GM23338 (cell line): Measurements from ENCODE around the gene LIMCH1.

ENCODE experiments used
- CREB1 ChIP-seq: fragments of 250-450 bp; sonication (Bioruptor Pico); IDR thresholded peaks from 2 replicates; pipeline ENCODE4 v1.5.0; 2020; ENCODE audit warnings: low read depth, mild to moderate bottlenecking, moderate library complexity
- EZH2 ChIP-seq: fragments of 200-600 bp; sonication (generic); IDR thresholded peaks from one replicate; pipeline ENCODE4 v1.8.0; 2017; ENCODE audit warnings: antibody characterized with exemption, mild to moderate bottlenecking, low read depth; ENCODE audit not compliant: unreplicated experiment
- EZH2phosphoT487 ChIP-seq: fragments of 200-600 bp; sonication (generic); IDR thresholded peaks from one replicate; pipeline ENCODE4 v1.8.1; 2018; ENCODE audit warnings: antibody characterized with exemption; ENCODE audit not compliant: unreplicated experiment
- JUNB ChIP-seq: IDR thresholded peaks from one replicate; pipeline ENCODE4 v1.6.1; 2016; ENCODE audit warnings: antibody characterized with exemption; ENCODE audit not compliant: unreplicated experiment
- POLR2AphosphoS5 ChIP-seq: IDR thresholded peaks from 2 replicates; pipeline ENCODE4 v1.6.1; 2016; ENCODE audit warnings: antibody characterized with exemption, low read depth
- STAT1 ChIP-seq: IDR thresholded peaks from one replicate; pipeline ENCODE4 v1.6.1; 2016; ENCODE audit warnings: antibody characterized with exemption; ENCODE audit not compliant: unreplicated experiment
- ZNF114 ChIP-seq: fragments of 250-450 bp; sonication (Bioruptor Pico); IDR thresholded peaks from 2 replicates; pipeline ENCODE4 v1.5.0; 2020; ENCODE audit warnings: mild to moderate bottlenecking, moderate library complexity
- ZNF331 ChIP-seq: fragments of 250-450 bp; sonication (Bioruptor Pico); IDR thresholded peaks from 2 replicates; pipeline ENCODE4 v1.5.0; 2020; ENCODE audit warnings: low read depth, mild to moderate bottlenecking, moderate library complexity
- TF ChIP-seq, protein P1 (sequence below), 2 experiments: fragments of 200-600 bp in 1 of 2; sonication (generic) in 1 of 2; conservative IDR thresholded peaks; 2 replicates each; pipeline versions ENCODE4 v1.5.1 to v1.6.1; 2016 to 2017; ENCODE audit warnings: antibody characterized with exemption in 2 of 2, low read depth in 2 of 2, mild to moderate bottlenecking in 2 of 2, moderate library complexity in 1 of 2
- TF ChIP-seq, protein P2 (sequence below): IDR thresholded peaks from one replicate; pipeline ENCODE4 v1.6.1; 2018; ENCODE audit warnings: antibody characterized with exemption; ENCODE audit not compliant: unreplicated experiment

DNA sequence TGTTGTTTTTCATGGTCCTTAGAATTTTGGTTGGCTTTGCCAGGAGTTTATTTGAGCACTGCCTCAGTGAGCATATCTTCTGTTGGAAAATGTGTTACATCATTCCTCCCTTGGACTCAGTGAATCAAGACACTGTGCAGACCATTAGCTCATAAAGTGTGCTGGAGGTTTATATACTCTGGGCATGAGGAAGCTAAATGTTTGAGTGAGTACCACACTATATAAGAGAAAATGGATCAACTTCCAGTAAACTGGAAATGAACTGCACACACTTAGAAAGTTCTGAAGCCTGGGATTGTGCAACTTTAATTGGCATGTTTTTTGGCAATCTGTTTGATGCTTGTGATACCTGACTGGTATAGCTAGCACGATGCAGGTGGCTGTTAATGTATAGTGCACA, 75.9 kb downstream of the LIMCH1 start:
- TF ChIP-seq, protein P1, sequence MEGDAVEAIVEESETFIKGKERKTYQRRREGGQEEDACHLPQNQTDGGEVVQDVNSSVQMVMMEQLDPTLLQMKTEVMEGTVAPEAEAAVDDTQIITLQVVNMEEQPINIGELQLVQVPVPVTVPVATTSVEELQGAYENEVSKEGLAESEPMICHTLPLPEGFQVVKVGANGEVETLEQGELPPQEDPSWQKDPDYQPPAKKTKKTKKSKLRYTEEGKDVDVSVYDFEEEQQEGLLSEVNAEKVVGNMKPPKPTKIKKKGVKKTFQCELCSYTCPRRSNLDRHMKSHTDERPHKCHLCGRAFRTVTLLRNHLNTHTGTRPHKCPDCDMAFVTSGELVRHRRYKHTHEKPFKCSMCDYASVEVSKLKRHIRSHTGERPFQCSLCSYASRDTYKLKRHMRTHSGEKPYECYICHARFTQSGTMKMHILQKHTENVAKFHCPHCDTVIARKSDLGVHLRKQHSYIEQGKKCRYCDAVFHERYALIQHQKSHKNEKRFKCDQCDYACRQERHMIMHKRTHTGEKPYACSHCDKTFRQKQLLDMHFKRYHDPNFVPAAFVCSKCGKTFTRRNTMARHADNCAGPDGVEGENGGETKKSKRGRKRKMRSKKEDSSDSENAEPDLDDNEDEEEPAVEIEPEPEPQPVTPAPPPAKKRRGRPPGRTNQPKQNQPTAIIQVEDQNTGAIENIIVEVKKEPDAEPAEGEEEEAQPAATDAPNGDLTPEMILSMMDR (conservative IDR thresholded peaks at IDR 0.05; ENCODE audit: low read depth in 2 of 2), result no peak
- no peak for TF ChIP-seq JUNB
- TF ChIP-seq CREB1 (CRISPR knock-in tag), result no peak
- TF ChIP-seq EZH2phosphoT487, result no peak
- no peak for TF ChIP-seq POLR2AphosphoS5
- TF ChIP-seq EZH2, result no peak
- TF ChIP-seq ZNF331, result no peak
- TF ChIP-seq, protein P2, sequence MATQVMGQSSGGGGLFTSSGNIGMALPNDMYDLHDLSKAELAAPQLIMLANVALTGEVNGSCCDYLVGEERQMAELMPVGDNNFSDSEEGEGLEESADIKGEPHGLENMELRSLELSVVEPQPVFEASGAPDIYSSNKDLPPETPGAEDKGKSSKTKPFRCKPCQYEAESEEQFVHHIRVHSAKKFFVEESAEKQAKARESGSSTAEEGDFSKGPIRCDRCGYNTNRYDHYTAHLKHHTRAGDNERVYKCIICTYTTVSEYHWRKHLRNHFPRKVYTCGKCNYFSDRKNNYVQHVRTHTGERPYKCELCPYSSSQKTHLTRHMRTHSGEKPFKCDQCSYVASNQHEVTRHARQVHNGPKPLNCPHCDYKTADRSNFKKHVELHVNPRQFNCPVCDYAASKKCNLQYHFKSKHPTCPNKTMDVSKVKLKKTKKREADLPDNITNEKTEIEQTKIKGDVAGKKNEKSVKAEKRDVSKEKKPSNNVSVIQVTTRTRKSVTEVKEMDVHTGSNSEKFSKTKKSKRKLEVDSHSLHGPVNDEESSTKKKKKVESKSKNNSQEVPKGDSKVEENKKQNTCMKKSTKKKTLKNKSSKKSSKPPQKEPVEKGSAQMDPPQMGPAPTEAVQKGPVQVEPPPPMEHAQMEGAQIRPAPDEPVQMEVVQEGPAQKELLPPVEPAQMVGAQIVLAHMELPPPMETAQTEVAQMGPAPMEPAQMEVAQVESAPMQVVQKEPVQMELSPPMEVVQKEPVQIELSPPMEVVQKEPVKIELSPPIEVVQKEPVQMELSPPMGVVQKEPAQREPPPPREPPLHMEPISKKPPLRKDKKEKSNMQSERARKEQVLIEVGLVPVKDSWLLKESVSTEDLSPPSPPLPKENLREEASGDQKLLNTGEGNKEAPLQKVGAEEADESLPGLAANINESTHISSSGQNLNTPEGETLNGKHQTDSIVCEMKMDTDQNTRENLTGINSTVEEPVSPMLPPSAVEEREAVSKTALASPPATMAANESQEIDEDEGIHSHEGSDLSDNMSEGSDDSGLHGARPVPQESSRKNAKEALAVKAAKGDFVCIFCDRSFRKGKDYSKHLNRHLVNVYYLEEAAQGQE, result no peak
- TF ChIP-seq ZNF114 (CRISPR knock-in tag), result no peak
- no peak for TF ChIP-seq STAT1
